HS-5 (cell line): Measurements from ENCODE around the gene ISM1.

Experiments used
- DNase-seq: peaks from one replicate; pipeline ENCODE4 v3.0.0-alpha.2; 2012; ENCODE audit warnings: low read depth

The ISM1 gene

DNA sequence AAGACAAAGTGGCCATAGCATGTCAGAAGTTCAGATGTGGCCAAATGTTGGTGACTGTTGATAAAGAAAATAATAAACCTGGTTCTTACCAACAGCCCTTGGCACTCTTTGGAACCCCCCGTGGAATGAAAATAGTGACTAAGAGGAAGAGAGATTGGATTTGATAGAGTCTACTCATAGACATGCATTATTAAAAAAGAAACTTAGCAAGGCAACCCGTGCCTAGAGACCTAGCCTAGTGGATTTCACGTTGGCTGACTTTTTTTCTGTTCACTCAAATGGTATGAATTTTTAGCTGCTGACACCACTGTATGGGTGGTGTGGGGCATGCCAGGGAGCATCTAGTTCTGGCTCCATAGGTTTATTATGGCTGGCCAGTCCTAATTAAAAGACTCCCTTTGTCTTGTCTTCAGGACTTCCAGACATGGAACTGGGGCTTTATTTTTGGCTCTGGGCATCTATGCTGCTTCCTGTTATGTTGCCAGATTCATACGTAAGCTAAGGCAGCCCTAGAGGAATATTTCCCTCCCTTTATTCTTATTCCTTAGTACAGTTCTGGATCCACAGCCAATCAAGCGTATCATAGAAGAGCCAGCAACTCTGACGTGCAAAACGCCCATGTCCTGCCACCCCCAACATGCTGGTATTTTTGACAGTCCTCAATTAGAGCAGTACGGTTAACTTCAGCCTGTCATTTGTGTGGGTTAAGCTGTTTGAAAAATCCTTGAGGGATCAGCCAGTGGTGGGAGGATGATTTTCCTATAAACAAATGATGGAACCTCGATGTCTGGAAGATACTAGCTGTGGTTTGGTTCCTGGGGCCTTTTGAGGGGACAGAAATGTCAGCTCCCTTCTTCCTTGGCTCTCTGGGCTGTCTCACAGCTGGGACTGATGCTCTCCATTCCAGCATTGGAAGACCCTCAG lies 127.5 kb downstream of the ISM1 start:
- DNase-seq, result no peak

DNA sequence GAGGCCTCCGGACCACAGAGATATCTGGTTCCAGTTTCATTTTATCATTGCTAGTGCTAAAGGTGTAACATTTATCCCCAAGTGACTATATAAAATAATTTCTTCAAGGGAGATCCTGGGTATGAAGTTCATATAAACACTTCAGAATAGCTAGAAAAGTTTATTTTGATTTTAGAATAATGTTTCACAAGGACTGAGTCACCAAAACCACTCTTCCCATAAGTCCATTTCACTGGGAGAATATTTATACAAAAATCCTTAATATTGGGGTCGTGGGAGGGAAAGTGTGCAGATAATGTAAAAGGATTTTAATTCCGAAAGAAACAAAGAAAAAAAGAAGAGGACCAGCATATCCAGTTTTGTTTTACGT lies 128.1 kb downstream of the ISM1 start:
- DNase-seq, result no peak
